Liver (tissue), 3 donors: ENCODE data around the gene CCDC85A.

Experiments used
- ATF3 ChIP-seq: IDR thresholded peaks from 2 replicates; pipeline ENCODE4 v1.6.1; 2016; ENCODE audit warnings: antibody characterized with exemption
- CTCF ChIP-seq: fragments of 150-350 bp; IDR thresholded peaks from 2 replicates; pipeline ENCODE4 v1.5.1; 2017; ENCODE audit warnings: improper control_type of control experiment, low read depth, low read length; ENCODE audit not compliant: missing input control
- donor health status: healthy.
- donor health status: healthy.

- no peak for TF ChIP-seq CTCF
- no peak for TF ChIP-seq ATF3
Observed at GRCh38 chr2:56248965-56249742, 65.4 kb downstream of the CCDC85A start.
